ENCODE data around the gene CHPF.

CHPF gene

DNA sequence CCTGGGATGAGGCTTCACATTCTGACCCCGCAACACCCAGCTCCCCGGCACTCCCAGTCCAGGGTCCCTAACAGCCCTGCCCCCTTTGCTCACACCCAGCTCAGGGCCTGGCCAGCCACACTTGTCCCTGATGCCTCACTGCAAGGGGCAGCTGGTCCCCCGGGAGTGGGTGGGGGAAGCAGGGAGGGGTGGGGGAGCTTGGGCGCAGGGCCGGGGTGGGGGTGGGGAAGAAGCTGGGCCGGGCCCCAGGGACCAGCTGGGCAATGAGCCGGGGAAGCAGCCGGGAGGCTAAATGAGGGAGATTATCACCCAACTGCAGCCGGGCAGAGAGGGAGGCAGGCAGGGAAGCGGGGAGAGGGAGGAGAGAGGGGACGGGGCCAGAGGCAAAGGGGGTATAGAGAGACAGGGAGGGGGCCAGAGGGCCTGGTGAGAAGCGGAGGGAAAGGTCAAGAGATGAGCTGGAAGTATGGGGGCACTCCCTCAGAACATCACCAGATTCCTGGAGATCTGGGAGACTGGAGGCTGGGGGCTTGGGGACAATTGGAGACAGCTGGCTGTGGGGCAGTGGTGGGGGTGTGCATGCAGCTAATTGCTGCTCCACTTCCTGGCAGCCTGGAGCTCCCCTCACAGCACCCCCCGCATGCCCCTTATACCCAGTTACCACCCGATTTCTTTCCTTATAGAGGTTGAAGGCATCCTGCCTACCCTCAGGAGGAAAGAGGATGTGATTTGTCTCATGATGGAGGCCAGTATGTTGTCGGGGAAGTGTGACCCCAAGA, 31.9 kb downstream of the CHPF start:
- no peak for DNase-seq

DNA sequence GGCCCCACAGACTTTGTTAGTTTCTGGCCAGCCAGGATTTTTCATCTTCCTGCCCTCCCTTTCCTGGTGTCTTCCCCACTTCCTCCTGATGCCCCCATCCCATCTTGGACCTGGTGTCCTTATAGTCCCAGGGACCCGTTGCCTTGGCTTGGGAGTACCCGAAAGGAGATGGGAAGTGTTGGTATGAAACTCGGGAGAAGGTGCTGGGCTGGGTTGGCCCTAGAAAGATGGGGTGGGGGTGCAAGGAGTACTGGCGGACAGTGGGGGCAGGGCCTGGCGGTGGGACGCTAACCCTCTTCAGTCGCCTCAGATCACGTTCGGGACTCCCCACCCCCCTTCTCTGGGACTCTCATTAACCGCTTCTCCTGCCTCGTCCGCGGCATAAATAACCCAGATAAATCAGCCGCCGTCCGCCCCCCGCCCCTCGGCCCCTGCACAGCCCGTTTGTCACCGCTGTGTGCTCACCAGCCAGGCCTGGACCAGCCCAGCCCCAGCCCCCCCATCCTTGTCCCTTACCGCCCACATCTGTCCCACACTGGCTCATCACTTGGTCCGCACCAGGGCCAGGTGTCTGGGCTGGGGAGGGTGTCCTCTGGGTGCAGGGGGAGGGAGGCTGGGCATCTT, 33.0 kb downstream of the CHPF start:
- DNase-seq: no peak

DNA sequence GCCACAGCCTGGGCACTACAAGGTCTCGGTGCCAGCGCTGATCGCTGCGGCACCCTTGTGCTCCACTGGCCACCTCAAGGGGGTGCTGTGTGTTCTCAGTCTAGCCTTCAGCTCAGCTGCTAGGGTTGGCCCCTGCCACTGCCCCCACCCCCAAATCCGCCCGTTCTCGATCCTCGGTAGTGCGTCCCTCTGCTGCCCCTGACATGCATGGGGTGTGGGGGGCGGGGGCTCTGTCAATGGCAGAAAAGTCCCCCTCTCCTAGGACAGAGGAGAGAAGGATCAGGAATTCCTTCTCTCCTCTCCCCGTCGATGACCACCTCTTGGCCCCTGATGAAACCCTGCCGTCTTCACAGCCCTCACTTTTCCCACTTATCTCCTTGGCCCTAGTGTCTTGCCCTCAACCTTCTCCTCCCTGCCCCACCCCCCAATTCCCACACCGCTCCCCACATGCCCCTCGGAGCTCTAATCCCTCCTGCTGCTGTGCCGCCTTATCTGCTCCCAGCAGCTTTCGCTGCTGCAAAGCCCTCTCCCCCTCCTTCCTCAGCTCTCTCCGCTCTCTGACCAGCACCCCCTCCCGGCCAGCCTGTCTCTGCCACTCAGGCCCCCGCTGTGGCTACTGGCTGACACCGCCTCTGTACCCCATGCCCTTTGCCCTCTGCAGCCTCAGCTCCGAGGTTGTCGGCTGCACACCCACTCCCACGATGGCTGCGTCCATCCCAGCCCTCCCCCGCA, 33.7 kb downstream of the CHPF start:
- no peak for DNase-seq

DNA sequence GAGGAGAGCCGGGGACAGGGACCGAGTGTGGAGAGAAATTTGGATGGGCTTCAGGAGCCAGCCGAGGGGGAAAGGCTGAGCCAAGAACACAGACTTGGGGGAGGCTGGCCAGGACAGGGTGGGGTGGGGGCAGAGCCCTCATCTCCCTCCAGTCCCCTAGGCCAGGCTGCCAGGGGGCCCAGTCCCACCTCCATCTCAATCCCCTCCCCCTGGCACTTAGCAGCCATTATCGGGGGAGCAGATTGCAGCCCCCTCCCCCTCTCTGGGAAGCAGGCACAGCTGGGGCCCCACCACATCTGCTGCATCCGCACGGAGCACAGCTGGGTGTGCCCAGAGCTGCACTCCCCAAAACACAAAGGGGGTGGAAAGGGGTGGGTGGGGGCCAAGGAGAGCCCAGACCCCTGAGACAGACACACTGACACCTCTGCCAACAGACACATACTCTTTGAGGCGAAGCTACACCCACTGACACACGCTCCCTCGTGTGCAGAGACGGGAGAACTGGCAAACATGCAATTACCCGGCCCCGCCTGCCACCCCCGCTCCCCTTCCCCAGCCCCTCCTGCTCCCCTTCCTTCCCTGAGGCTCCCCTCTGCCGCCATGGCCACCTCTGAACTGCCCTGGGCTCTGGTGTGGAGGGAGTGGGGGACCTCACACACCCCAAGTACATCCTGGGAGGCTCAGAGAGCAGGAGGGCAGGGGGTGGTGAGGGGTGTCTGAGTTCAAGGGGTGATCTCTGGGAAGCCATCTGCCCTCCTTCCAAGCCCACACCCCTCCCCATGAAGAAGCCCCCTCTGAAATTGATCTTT, 34.4 kb downstream of the CHPF start:
- no peak for DNase-seq

DNA sequence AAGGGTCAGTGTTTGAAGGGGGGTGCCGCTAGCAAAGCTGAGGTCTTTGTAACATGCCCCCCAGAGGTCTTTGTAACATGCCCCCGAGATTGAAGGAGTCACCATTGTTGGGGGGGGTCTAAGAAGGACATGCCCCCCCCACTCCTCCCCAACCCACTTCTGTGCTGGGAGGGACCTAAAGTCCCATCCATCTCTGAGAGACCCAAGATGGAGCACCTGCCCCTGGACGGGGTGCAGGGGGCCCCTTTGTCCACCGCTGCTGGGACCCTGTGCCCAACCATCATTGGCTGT, 35.2 kb downstream of the CHPF start:
- no peak for DNase-seq

DNA sequence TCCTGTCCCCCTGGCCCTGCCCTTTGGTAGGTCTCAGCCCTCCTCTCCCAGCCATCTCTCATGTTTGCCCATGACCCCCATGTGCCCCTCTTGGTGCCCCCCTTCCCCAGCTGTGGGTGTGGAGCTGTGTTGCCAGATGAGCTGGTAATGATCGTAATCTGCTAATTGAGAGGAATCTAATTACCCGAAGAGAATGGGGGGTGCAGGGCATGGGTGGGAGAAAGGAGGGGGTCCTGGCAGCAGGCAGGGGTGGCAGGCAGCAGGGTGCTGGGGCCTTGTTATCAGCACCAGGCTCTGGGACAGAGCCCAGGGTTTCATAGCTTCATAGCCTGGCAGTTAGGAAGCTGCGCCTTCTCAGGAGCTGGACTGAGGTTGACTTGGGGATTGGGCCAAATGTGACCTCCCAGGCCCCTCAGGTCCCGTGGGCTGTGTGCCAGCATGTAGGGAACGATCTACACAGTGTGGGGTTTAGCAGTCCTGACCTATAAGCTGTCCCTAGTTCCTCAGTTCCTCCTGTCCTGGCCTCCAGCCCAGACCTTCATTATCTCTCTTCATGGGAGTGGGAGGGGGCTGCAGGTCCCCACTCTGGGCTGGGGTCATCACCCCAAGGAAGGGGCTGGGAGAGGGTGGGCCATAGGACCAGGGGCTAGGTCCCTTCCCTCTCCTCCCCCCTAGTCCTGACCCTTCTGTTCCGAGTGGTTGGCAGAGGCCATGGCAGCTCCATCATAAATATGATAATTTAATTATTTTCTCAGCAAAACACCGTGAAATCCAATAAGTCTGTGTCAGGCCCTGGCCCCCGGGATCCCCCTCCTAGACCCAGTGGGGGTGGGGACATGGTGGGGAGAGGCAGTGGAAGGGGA, 35.8 kb downstream of the CHPF start:
- DNase-seq: no peak

DNA sequence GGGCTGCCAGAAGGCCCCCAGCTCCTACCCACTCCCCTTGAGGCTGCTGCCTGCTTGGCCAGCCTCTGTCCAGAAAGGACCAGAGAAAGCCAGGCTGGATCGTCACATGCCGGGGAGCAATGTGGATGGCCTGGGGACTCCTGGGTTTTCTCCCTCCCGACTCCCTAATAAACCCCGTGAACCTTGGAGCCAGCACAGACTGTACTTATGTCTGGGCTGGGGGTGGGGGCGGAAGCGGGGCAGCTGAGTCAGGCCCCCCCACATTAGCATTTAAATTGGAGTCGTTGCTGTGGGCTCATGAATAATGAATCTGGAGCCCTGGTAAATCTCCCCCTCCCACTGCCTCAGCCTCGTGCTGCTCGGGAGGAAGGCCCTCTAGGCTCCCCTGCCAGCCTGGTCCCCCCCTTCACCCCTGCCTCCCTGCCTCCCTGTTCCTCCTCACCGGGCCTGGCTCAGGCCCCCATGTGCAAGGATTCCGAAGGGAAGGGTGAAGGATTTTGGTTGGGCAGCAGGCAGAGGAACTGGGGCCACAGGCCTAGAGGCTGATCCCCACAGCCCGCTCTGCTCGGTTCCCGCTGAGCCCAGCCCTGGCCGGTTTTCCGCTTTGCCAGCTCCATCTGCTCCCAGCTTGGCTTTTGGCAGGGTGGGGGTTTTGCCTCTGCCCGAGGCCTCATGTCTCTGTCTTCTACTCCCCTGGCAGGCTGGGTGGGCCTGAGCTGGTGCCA, 36.6 kb downstream of the CHPF start:
- no peak for DNase-seq

DNA sequence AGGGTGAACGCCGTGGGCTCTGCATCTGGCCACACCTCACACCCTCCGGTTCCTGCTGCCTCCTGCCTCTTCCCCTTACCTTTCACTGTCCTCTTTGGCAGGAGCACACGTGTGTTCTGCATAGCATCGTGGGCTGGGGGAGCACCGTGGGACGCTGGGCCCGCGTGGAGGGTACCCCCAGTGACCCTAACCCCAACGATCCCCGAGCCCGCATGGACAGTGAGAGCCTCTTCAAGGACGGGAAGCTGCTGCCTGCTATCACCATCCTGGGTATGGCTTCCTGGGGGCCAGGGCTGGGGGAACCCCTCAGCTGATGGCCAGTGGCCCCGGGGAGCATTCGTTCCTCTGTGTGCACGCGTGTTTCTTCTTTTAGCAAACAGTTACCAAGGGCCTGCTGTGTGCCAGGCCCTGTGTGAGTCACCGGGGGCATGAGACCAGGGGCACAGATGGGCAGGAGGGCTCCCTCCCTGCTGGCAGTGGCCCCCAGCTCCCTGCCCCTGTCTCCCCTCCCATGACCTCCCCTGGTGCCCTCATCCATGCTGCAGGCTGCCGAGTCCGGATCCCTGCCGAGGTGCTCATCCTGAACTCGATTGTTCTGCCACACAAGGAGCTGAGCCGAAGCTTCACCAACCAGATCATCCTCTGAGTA, 37.3 kb downstream of the CHPF start:
- no peak for DNase-seq

DNA sequence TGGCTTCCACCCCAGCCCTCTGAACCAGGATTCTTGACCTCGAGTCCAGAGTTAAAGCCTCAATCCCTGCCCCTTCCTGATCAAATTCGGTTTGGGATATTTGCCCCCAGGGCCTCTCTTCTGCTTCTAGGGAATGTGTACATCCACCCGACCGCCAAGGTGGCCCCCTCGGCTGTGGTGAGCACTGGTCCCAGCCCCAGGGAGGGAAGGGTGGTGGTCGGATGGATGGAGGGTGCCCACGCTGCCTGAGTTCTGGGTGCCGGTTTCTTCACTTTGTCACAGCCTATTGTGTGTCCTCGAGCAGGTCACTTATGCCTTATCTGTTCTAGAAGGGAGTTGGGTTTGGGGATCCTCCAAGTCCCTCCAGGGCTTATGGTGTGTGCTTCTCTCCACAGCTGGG, 38.0 kb downstream of the CHPF start:
- DNase-seq: no peak

DNA sequence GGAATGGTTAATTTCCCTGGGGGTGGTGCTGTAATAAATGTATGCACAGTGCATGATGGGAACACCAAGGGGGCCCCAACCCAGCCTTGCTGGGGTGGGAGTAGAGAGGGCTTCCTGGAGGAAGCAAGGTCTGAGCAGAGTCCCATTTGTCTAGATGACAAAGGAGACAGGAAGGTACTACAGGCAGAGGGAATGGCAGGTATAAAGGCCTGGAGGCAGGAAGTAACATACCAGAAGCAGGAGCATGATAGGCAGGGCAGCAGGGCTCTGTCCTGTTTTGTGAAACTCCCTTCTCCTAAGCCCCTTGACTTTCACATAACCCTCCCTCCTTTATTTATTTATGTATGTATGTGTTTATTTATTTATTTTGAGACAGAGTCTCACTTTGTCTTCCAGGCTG, 41.0 kb downstream of the CHPF start:
- DNase-seq: no peak

DNA sequence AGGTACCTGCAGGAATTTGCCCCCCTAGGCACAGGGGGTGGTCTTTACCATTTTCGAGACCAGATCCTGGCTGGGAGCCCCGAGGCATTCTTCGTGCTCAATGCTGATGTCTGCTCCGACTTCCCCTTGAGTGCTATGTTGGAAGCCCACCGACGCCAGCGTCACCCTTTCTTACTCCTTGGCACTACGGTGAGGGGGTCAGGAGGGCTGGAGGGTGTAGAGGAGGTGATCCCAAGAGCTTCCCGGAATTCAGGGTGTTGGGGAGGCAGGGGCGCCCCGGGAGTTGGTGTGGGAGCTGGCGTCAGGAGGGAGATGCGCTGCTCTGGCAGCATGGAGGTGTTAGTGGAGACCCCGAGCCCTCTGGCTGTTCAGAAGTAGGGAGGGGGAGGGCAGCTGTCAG, 41.8 kb downstream of the CHPF start:
- no peak for DNase-seq

DNA sequence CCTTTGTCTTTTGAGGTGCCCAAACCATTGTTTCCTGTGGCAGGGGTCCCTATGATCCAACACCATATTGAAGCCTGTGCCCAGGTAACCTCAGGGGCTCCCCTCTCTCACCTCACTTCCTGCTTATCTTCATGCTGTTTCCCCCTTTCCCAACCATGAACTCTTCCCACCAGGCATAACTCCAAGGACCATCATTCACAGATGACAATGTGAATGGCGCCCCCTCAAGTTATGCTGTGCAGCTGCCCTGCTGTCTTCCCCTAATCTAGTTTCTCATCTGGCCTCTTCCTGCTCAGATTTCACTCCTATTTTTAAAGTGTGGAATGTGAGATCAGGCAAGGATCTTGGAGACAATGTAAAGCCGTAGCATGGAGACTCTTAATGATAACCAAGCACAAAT, 43.5 kb downstream of the CHPF start:
- no peak for DNase-seq

DNA sequence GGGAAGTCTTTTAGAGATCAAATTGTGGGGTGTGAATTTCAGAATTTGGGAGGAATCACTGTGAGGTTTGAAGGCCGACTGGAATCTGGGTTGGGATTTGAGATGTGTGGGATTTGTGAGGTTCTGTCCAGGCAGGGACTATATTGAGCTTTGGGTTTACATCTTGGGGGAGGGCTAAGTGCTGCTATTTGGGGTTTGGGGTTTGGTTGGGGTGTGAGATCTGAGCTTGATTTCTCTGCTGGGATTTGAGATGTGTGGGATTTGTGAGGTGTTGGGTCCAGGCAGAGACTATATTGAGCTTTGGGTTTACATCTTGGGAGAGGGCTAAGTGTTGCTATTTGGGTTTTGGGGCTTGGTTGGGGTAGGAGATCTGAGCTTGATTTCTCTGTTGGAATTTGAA, 44.1 kb downstream of the CHPF start:
- no peak for DNase-seq

DNA sequence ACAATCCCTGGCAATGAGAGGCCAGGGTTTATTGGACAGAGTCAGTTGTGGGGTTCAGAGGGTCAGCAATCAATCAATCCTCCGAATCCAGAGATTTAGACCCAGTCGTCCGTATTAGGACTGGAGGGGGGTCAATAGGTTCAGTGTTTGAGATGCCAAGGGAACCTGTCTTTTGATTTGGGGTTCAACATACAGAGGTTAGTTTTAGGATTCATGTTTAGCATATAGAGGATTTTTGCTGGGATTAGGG, 44.6 kb downstream of the CHPF start:
- DNase-seq: no peak

DNA sequence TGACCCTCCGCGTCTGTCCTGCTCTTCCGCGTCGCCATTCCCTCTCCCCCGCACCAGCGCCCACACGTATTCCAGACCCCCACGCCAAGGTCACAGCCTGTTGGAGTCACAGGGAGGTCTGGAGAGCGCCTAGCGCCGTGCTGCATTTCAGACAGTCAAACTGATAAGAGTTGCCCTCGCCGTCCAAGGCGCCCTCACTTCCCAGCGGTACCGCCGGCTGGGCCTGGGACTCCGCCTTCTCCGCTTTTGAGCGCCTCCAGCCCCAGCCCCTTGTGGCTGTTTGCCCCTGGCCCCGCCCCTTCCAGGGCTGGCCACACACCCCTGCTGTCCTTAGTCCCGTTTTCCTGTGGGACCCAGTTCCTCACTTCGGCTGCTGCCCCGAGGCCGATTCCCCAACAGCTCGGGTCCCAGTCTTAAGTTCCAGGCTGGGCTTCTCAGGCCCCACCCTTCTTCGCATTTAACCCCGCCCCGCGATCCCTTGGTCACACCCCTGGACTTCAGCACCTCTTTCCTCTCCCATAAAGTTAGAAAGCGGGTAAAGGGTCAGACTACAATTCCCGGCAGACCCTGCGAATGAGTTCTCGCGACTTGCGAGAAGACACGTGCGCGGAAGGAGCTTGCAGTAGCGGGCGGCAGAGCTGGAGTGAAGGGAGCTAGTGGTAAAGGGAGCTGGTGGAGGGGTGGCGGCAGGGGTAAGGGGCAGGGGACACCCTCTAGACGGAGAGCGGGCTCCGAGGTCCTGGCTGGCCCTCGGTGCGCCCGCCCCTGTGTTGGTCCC, 45.1 kb downstream of the CHPF start, which contains the start of gene GMPPA:
Gene GMPPA (plus strand): TSS at position 612 of the 778 bp plus-strand sequence. CDS start 1,085 bp downstream, outside the sequence.
- peak; percentile 49 for DNase-seq

DNA sequence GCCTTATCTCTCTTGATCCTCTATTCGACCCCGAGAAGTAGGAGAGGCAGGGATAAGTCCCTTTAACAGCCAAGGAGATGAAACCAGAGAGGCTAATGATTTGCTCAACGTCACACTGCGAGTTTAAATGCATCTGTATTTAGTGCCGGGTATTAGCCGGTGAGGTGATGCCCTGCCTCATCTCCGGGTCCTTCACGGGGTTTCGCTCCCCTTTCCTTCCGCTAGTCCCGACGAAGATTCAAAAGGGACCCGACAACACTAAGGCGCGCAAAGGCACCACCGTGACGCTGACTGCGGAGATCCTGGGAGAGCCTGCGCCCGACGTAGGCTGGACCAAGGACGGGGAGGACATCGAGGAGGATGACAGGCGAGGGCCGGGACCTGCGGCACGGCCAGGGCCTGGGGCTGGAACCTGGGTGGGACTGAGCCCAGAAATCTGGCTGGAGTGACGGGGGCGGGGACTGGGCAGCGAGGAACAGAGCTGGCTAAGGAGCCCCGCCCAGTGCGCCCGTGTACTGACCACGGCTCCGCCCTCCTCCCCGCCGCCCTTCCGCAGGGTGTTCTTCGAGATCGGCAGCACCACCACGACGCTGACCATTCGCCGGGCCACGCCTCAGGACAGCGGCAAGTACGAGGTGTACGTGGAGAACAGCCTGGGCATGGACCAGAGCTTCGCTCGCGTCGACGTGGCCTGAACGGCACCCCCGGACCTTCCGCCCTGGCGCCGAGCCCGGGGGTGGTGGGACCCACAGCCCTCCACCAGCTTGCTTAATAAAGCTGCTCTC, 45.9 kb downstream of the CHPF start:
- DNase-seq: no peak

DNA sequence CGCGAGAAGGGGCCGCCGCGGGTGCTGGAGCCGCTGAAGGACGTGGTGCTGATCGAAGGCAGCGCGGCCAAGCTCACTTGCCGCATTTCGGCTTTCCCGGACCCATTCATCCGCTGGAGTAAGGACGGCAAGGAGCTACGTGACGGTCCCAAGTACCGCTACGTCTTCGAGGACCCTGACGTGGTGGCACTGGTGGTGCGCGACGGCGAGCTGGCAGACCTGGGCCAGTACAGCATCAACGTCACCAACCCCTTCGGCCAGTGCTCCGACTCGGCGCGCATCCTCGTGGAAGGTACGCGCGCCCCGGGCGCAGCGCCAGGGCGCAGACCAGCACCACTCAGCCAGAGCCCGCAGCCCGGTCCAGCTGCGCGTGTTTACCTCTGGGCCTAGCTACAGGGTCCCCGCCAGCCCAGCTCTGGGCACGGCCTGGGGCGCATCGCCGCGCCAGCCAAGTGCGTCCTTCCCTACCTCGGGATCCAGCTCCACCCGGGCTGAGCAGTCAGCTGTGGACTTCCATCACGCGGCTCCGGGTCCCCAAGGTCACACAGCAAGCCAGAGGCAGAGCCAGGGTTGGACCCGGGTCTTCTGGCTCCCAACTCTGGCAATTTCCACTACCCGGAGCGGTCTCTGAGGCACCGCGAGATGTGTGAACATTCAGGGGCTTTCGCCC, 46.6 kb downstream of the CHPF start:
- DNase-seq: no peak

DNA sequence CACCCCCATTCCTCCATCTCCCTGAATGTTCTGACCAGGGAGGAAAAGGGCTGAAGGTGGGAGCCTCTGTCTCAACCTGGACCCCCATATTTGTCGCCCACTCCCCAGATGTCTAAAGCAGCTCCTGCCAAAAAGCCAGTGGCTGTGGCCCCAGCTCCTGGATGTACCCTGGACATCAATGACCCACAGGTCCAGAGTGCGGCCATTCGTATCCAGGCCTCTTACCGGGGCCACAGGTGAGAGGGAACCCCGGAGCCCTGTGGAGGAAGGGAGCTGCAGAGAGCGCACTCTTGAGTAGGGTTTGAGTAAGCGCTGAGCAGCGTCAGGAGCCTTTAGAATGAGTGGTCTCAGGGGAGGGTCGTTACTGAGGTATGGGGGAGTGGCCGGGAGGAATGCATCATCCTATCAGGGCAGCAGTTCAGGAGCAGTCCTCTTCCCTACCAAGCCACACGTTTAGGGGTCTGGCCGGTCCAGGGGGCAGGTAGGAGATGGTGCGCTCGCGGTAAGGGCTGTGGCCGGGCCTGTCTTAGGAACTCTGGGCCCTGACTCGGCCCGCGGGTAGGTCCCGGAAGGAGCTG, 47.3 kb downstream of the CHPF start:
- DNase-seq: no peak

Measured in activated gamma-delta T cell (primary cell).